Measurements from ENCODE around the gene FAIM2. TPM values are rescaled to one million over a fixed set of nuclear protein-coding genes. Genes with fewer than 3 reads are reported as not detected.
"Not testable (repeated sequence)": the region's sequence is repeated elsewhere in the genome, so short reads cannot be mapped to it uniquely, and the experiment has no call there.

FAIM2 gene
- total RNA-seq, 1 experiment from 2014 or later, result not detected

DNA sequence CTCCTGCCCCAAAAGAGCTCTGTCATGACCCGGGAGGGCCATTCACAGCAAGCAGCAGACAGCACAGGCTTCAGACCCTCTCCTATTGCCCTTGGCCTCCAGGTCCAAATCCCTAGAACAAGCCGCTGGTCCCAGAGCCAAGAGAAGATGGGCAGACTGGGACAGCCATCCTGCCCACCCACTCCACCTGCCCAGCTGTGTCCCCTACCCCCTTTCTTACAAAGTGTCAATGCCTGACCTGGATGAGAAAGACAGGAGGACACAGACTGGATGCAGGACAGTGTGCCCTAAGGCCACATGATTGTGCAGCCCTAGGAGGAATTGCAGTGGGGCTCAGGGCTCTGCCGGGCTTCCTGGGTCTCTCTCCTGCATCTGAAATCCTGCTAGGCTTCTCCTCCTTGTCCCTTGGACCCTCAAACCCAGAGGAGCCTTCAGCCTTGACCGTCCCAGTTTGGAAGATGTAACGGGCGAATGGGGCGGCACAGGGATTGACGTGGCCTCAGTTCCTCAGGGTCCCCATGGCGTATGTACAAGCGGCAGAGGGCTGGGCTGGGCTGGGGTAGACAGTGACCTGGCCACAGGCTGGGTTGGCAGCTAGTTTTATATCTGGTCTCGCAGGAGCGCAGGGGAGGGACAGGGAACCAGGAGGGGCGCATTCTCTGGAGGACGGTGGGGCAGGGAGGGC is 33.7 kb downstream of the FAIM2 start:
- Histone ChIP-seq H3K4me1 (replicated peaks) (no peaks in the 10 kb centered on the region; the same call in 1 of the 2 replicates), H3K9me3 (replicated peaks) (no peaks in the 10 kb centered on the region), H3K27ac (no peak overlapping the region), H3K27me3 (replicated peaks) (no peaks in the 10 kb centered on the region), H3K36me3 (no peaks in the 10 kb centered on the region), H3K4me3 (no peak overlapping the region)
- no peak for DNase-seq (ENCODE audit: low read depth in 1 of 2, low spot score in 2 of 2)

DNA sequence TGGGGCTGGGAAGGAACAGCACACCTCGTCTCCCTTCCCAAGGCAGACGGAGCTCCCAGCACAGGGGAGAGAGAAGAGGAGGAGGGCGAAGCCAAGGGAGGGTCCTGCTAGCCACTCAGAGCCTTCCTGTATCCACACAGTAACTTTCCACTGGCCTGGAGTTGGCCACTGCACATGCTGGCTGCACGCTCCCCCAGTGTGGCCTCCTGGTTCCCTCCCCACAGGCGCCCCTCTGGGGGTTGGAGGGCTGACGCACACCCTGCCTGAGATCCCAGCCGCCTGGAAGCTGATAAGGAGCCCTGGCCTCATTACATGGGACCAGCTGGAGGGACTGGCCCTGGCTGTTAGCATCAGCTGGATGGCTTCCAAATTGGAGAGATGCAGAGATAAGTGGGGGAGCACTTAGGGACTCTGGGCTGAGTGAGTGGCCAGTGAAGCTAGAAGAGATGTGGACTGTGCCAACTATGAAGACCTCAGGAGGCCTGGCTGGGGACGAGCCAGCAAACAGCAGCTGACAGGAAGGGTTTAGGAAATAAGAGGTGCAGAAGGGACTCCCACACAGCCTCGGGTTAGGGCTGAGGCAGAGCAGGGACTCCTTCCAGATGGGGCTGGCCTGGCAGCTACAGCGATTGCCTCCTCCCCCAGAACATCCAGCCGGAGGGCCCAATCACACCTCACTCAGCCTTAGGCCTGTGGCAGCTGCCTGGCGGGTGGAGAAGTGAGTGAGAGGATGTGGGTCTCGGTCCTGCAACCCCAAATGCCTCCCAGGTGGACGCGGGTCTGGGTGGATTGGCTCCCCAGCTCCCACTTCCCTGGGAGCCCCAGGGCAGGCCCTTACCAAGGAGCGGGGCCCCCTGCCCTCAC is 34.5 kb downstream of the FAIM2 start:
- no peak overlapping the region for H3K27ac ChIP-seq
- no peak for DNase-seq (ENCODE audit: low read depth in 1 of 2, low spot score in 2 of 2)
- H3K4me1 ChIP-seq (replicated peaks), result no peaks in the 10 kb centered on the region
- H3K9me3 ChIP-seq (replicated peaks), result no peaks in the 10 kb centered on the region
- H3K27me3 ChIP-seq (replicated peaks), result no peaks in the 10 kb centered on the region
- no peaks in the 10 kb centered on the region for H3K36me3 ChIP-seq
- no peak overlapping the region for H3K4me3 ChIP-seq

DNA sequence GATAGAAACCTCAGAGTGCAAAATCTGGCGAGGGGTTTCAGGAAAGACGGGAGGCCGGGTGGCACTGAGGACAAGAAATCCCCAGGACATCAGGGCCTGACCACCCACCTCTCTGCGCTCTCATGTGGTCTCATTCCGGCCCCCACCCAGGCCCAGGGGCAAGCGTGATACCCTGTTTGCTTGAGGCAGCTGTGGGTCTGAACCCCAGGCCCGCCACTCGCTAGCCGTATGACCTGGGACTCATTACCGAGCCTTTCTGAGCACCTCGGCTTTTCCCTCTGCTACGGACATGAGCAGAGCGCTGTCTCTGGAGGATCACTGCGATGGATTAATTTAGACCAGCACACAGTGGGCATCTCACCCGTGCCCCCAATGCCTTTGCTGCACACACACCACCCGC is 35.3 kb downstream of the FAIM2 start:
- no peak overlapping the region for H3K4me3 ChIP-seq
- H3K4me1 ChIP-seq (replicated peaks), result no peaks in the 10 kb centered on the region
- no peaks in the 10 kb centered on the region; the same call in 1 of the 2 replicates for H3K27me3 ChIP-seq (replicated peaks)
- DNase-seq (ENCODE audit: low read depth in 1 of 2, low spot score in 2 of 2), result no peak
- H3K27ac ChIP-seq, result no peak overlapping the region
- H3K9me3 ChIP-seq (replicated peaks), result no peaks in the 10 kb centered on the region
- H3K36me3 ChIP-seq, result no peaks in the 10 kb centered on the region

DNA sequence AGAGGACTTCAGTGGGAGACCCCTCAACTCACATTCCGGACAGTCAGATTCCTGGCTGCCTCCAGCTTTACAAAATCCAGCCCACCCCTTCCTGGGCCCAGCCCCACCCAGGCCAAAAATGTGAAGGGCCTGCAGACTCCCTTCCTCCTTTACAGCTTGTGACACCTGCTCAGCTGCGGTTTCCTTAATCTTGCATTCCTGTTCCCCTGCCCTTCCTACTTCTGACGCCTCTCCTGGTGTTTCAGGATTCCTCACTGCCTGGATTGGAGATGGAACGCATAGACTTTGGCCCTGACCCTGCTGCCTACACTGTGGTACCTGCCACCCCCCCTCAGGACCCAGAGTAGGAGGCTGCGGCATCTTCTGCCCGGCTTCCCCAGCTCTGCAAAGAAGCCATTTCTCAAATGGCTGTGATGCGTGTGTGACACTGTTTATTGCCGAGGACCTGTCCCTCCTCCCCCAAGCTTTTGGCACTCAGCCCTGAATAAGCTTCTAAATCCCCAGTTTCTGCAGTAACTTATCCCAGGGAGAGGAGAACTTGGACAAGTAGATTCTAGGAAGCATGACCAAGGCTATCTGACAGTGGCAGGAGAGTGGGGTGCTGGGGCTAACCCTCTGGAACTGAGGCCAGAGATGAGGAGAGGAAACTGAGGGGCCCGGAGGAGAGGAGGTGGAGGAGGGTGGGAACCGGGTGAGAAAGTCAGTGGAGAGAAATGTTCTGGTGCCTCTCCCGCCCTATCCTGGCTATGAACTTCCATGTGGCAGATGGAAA is 35.9 kb downstream of the FAIM2 start:
- Histone ChIP-seq H3K9me3 (replicated peaks) (no peaks in the 10 kb centered on the region), H3K27ac (no peak overlapping the region), H3K4me1 (replicated peaks) (no peaks in the 10 kb centered on the region), H3K4me3 (no peak overlapping the region), H3K27me3 (replicated peaks) (no peaks in the 10 kb centered on the region; the same call in 1 of the 2 replicates), H3K36me3 (no peaks in the 10 kb centered on the region)
- DNase-seq (ENCODE audit: low read depth in 1 of 2, low spot score in 2 of 2), result no peak

DNA sequence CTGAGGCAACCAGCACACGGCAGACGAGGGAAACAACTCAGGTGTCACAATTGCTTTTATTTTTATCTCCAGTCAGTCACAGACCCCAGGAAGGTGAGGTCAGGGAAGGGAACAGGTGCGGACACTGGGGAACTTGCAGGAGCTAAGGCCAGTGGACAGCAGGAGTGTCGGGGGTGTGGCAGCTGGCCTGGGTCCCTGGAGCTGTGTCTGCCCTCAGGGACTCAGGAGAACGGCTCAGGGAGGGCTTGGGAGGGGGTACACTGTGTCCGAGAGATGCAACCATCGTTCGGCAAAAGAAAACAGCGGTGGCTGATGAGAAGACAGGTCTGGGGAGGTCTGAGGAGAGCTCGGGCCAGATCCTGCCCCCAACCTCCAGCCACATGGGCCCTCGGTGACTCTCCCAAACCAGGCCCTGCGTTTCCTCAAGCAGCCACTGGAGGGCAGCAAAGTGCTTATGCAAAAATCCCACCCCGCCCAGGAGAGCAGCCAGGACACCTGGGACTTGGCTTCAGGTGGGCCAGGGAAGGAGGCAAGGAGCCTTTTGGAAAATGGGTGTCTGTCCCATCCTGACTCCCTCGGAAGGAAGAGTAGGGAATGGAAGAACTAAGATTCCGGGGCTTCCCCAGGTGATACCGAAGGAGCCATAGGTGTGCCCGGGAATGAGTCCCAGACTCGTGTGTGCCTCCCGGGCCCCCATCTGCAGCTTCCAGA is 36.7 kb downstream of the FAIM2 start:
- Histone ChIP-seq H3K36me3 (no peaks in the 10 kb centered on the region), H3K27ac (no peak overlapping the region), H3K9me3 (replicated peaks) (no peaks in the 10 kb centered on the region), H3K4me1 (replicated peaks) (no peaks in the 10 kb centered on the region), H3K4me3 (no peak overlapping the region), H3K27me3 (replicated peaks) (no peaks in the 10 kb centered on the region; the same call in 1 of the 2 replicates)
- peak; percentile 44 to 67 for DNase-seq (ENCODE audit: low read depth in 1 of 2, low spot score in 2 of 2)

DNA sequence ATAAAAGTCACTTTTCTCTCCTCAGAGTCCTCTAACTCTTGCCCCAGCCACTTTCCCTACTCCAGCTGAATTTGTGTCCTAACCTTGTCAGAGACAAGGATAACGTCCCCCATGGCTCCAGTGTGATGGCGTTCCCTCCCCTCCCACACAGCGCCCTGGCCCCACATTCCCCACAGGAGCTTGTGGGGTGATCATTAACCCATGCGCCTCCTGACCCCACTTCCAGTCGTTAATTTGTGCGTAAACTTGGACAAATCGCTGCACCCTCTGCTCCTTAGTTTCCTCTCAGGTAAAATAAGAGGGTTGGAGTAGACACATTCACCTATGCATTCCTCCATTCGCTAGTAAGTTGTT is 37.9 kb downstream of the FAIM2 start:
- H3K4me1 ChIP-seq (replicated peaks), result no peaks in the 10 kb centered on the region
- H3K9me3 ChIP-seq (replicated peaks), result no peaks in the 10 kb centered on the region
- DNase-seq (ENCODE audit: low read depth in 1 of 2, low spot score in 2 of 2), result no peak
- H3K27ac ChIP-seq, result no peak overlapping the region
- no peaks in the 10 kb centered on the region; the same call in 1 of the 2 replicates for H3K27me3 ChIP-seq (replicated peaks)
- no peak overlapping the region for H3K4me3 ChIP-seq
- H3K36me3 ChIP-seq, result no peaks in the 10 kb centered on the region

DNA sequence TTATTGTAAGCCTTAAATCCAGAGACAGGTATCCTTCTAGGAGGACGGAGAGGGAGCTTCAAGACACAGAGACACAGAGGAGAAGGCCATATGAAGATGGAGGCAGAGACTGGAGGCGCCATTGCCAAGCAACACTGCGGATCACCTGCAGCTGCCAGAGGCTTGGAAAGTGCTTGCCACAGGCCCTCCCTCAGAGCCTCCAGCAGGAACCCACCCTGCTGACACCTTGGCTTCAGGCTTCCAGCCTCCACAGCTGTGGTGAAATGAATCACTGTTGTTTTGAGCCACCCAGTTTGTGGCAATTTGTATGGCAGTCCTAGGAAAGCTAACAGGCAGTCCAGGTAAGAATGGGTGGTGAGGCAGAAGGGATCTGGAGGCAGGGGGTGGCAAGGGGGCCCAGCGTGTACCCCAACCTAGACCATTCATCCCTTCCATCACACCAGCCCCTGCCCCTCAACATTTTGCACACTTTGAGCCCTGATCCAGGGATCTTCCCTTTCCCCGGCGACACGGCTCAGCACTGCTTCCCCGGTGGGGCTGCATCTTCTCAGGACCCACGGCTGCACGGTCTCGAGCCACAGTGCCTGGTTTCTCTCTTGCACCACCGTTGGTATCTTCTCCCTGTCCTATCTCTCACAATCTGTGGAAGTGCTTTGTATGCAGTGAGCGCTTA is 38.5 kb downstream of the FAIM2 start:
- no peaks in the 10 kb centered on the region for H3K36me3 ChIP-seq

DNA sequence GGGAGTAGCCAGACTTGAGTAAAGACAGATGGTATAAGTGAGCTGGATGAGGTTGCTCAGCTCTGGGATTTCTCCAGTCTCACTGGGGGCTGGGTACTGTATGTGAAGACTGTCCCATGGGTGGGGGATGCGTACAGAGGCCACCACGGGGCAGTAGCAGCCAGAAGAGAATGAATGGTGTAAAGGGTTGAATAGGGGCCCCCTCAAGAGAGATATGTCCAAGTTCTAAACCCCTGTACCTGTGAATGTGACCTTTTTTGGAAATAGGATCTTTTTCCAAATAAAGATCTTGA is 39.0 kb downstream of the FAIM2 start:
- no peak overlapping the region for H3K27ac ChIP-seq
- H3K36me3 ChIP-seq, result no peaks in the 10 kb centered on the region
- H3K4me3 ChIP-seq, result no peak overlapping the region
- H3K27me3 ChIP-seq (replicated peaks), result no peaks in the 10 kb centered on the region; the same call in 1 of the 2 replicates
- DNase-seq (ENCODE audit: low read depth in 1 of 2, low spot score in 2 of 2), result no peak
- no peaks in the 10 kb centered on the region for H3K4me1 ChIP-seq (replicated peaks)
- H3K9me3 ChIP-seq (replicated peaks), result no peaks in the 10 kb centered on the region

More for the DNA sequence above, 38.5 kb downstream of the FAIM2 start:
- Histone ChIP-seq H3K27me3 (replicated peaks) (no peaks in the 10 kb centered on the region; the same call in 1 of the 2 replicates), H3K9me3 (replicated peaks) (no peaks in the 10 kb centered on the region), H3K27ac (no peak overlapping the region), H3K4me3 (no peak overlapping the region), H3K4me1 (replicated peaks) (no peaks in the 10 kb centered on the region)
- no peak for DNase-seq (ENCODE audit: low read depth in 1 of 2, low spot score in 2 of 2)

DNA sequence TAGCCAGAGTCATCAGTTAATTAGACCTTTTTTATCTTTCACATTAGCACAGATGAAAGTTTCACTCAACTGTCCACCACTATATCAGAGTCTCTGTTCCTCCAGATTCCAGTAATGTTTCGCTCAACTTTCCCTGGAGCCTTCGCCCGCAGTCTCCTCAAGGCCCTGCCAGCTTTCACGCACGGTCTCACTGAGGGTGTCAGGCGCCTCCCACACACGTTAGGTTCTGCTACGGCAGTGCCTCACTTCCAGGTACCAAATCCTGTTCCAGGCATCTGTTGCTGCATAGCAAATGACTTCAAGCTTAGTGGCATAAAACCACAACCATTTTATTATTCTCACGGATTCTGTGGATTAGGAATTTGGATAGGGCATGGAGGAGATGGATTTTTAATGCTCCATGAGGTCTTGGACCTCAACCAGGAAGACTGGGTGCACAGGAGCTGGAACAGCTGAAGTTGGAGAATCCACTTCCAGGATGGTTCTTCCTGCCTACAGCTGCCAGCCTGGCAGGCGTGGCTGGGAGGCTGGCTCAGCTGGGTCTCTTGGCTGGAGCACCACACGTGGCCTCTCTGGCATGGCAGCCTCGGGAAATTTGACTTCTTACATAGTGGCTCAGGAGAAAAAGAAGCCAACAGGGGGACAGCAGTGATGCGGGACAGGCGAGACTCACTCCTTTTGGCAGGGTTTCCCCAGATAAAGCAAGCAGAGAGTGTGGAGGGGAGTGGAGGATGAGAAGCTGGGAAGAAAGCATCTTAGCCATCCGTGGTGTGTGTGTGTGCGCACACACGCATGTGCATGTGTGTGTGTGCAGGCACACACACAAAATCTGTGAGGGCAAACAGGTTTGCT is 39.5 kb downstream of the FAIM2 start:
- no peak overlapping the region for H3K27ac ChIP-seq
- H3K4me1 ChIP-seq (replicated peaks), result no peaks in the 10 kb centered on the region
- H3K36me3 ChIP-seq, result no peaks in the 10 kb centered on the region
- H3K27me3 ChIP-seq (replicated peaks), result no peaks in the 10 kb centered on the region; the same call in 1 of the 2 replicates
- no peaks in the 10 kb centered on the region for H3K9me3 ChIP-seq (replicated peaks)
- no peak for DNase-seq (ENCODE audit: low read depth in 1 of 2, low spot score in 2 of 2)
- H3K4me3 ChIP-seq, result no peak overlapping the region

DNA sequence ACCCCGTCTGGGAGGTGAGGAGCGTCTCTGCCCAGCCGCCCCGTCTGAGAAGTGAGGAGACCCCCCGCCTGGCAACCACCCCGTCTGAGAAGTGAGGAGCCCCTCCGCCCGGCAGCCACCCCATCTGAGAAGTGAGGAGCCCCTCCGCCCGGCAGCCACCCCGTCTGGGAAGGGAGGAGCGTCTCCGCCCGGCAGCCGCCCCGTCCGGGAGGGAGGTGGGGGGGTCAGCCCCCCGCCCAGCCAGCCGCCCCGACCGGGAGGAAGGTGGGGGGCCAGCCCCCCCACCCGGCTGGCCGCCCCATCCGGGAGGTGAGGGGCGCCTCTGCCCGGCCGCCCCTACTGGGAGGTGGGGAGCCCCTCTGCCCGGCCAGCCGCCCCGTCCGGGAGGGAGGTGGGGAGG is 42.8 kb downstream of the FAIM2 start:
- not testable (repeated sequence) for H3K4me1 ChIP-seq (replicated peaks)

DNA sequence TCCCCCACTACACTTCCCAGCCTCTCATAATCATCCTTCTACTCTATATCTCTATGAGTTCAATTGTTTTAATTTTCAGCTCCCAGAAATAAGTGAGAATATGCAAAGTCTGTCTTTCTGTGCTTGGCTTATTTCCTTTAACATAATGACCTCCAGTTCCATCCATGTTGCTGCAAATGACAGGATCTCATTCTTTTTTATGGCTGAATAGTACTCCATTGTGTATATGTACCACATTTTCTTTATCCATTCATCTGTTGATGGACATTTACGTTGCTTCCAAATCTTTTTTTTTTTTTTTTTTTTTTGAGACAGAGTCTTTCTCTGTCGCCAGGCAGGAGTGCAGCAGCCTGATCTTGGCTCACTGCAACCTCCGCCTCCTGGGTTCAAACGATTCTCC is 47.8 kb downstream of the FAIM2 start:
- not testable (repeated sequence) for DNase-seq (ENCODE audit: low read depth in 1 of 2, low spot score in 2 of 2); H3K27ac ChIP-seq; H3K9me3 ChIP-seq (replicated peaks); H3K4me1 ChIP-seq (replicated peaks); H3K4me3 ChIP-seq; H3K36me3 ChIP-seq
- peaks cover 17% of the 10 kb centered on the region for H3K27me3 ChIP-seq (replicated peaks)

More for the DNA sequence above, 42.8 kb downstream of the FAIM2 start:
- not testable (repeated sequence) for DNase-seq (ENCODE audit: low read depth in 1 of 2, low spot score in 2 of 2); H3K27ac ChIP-seq; H3K36me3 ChIP-seq; H3K9me3 ChIP-seq (replicated peaks); H3K27me3 ChIP-seq (replicated peaks); H3K4me3 ChIP-seq

DNA sequence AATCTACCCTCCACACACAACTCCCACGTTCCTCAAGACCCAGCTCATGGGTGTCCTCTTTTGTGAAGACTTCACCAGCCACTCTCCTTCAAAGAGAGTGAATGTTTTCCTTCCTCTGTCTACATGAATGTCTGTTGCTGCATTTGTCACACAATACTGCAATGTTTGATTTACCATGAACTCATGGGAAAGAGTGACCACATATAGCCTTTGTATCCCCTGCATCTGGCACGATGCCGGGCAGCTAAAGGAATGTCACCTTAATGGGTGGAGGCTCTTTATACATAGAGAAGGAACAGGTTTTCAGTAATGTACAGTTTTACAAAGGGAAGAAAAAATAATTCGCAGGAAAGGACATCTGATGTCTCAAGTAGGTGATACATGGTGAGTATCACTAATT is 48.7 kb downstream of the FAIM2 start:
- no peak overlapping the region for H3K27ac ChIP-seq
- H3K4me1 ChIP-seq (replicated peaks), result no peaks in the 10 kb centered on the region
- no peak for DNase-seq (ENCODE audit: low read depth in 1 of 2, low spot score in 2 of 2)
- H3K36me3 ChIP-seq, result no peaks in the 10 kb centered on the region
- H3K4me3 ChIP-seq, result no peak overlapping the region
- peaks cover 21% of the 10 kb centered on the region for H3K27me3 ChIP-seq (replicated peaks)
- no peaks in the 10 kb centered on the region for H3K9me3 ChIP-seq (replicated peaks)
